SK-N-SH (cell line): Measurements from ENCODE around the gene ZNF718. TPM values are rescaled to one million over a fixed set of nuclear protein-coding genes. Genes with fewer than 3 reads are reported as not detected.

ENCODE experiments used
- CTCF ChIA-PET: fragments of 300-600, 350-600 bp; formaldehyde crosslinking; extraction: SDS; loops from one replicate; lab custom pipeline; 2021; lab: Yijun Ruan, JAX
- POLR2A ChIA-PET: fragments of 350-600 bp; sonication (Branson Sonifier 250); formaldehyde crosslinking; extraction: SDS; loops from one replicate; lab custom pipeline; 2020; ENCODE audit warnings: antibody characterized with exemption, inconsistent platforms; lab: Yijun Ruan, JAX
- DNase-seq: peaks from one replicate; pipeline ENCODE4 v3.0.0; 2012
- H2AFZ ChIP-seq: fragments of 200-600 bp; sonication (generic); 2 replicates; pipeline ENCODE4 v1.8.1; 2016; ENCODE audit warnings: antibody characterized with exemption, mild to moderate bottlenecking, low read depth
- H3F3A ChIP-seq: fragments of 200-600 bp; sonication (generic); replicated peaks from 2 replicates; pipeline ENCODE3; 2016; ENCODE audit warnings: antibody characterized with exemption, mild to moderate bottlenecking; ENCODE audit not compliant: insufficient read depth
- H3K27ac ChIP-seq, 2 experiments: fragments of 200-500 bp in 1 of 2; fragments of 200-600 bp in 1 of 2; sonication (Bioruptor generic) in 1 of 2; sonication (generic), shearing (Covaris generic) in 1 of 2; 2 replicates each; pipeline versions ENCODE4 v1.5.1 to v1.6.1; 2014 to 2016; ENCODE audit warnings: low read depth in 2 of 2, inconsistent platforms in 1 of 2, low read length in 1 of 2, mild to moderate bottlenecking in 1 of 2, mixed read lengths in 1 of 2
- H3K27me3 ChIP-seq: fragments of 200-600 bp; sonication (generic), shearing (Covaris generic); 2 replicates; pipeline ENCODE4 v1.6.1; 2016; ENCODE audit warnings: mixed run types; ENCODE audit not compliant: insufficient read depth
- H3K36me3 ChIP-seq, 2 experiments: fragments of 200-500 bp in 1 of 2; fragments of 200-600 bp in 1 of 2; sonication (Bioruptor generic) in 1 of 2; sonication (generic) in 1 of 2; replicated peaks in 1 of 2; 2 replicates each; pipeline versions ENCODE3 to v1.5.1; 2014 to 2016; ENCODE audit warnings: low read length in 1 of 2, mild to moderate bottlenecking in 1 of 2; ENCODE audit not compliant: insufficient read depth in 2 of 2, control insufficient read depth in 1 of 2
- H3K4me1 ChIP-seq, 2 experiments: fragments of 200-500 bp in 1 of 2; fragments of 200-600 bp in 1 of 2; sonication (Bioruptor generic) in 1 of 2; sonication (generic), shearing (Covaris generic) in 1 of 2; 2 replicates each; pipeline versions ENCODE4 v1.5.1 to v1.6.1; 2014 to 2016; ENCODE audit warnings: low read depth in 1 of 2, low read length in 1 of 2, mixed run types in 1 of 2; ENCODE audit not compliant: insufficient read depth in 2 of 2, control insufficient read depth in 1 of 2
- H3K4me2 ChIP-seq: fragments of 200-600 bp; sonication (generic), shearing (Covaris generic); 2 replicates; pipeline ENCODE4 v1.6.1; 2017; ENCODE audit warnings: mixed run types
- H3K4me3 ChIP-seq, 2 experiments: fragments of 200-500 bp in 1 of 2; fragments of 200-600 bp in 1 of 2; sonication (Bioruptor generic) in 1 of 2; sonication (generic), shearing (Covaris generic) in 1 of 2; 2 replicates each; pipeline versions ENCODE4 v1.5.1 to v1.8.1; 2014 to 2016; ENCODE audit warnings: low read depth in 2 of 2, inconsistent platforms in 1 of 2, low read length in 1 of 2, mild to moderate bottlenecking in 1 of 2, mixed read lengths in 1 of 2, moderate library complexity in 1 of 2
- H3K79me2 ChIP-seq: fragments of 200-600 bp; sonication (generic); 2 replicates; pipeline ENCODE4 v1.8.1; 2017; ENCODE audit warnings: mild to moderate bottlenecking; ENCODE audit not compliant: insufficient read depth
- H3K9ac ChIP-seq: fragments of 200-600 bp; sonication (generic); 2 replicates; pipeline ENCODE4 v1.6.1; 2017; ENCODE audit warnings: mixed run types
- H3K9me2 ChIP-seq: fragments of 200-600 bp; sonication (generic); 2 replicates; pipeline ENCODE4 v1.6.1; 2017; ENCODE audit warnings: mixed run types
- H3K9me3 ChIP-seq: fragments of 200-600 bp; sonication (generic); 2 replicates; pipeline ENCODE4 v1.6.1; 2017; ENCODE audit warnings: mixed run types, mild to moderate bottlenecking, moderate library complexity
- H4K20me1 ChIP-seq: fragments of 200-600 bp; sonication (generic); 2 replicates; pipeline ENCODE4 v1.6.1; 2017; ENCODE audit warnings: mild to moderate bottlenecking, mixed run types; ENCODE audit not compliant: insufficient read depth
- CHD2 ChIP-seq: fragments of 150-350 bp; IDR thresholded peaks from 2 replicates; pipeline ENCODE4 v1.6.1; 2018; ENCODE audit warnings: low read length; ENCODE audit not compliant: partially characterized antibody
- CTCF ChIP-seq: fragments of 200-600 bp; sonication (generic); IDR thresholded peaks from 2 replicates; pipeline ENCODE4 v1.6.1; 2017; ENCODE audit warnings: antibody characterized with exemption, mild to moderate bottlenecking, moderate library complexity
- ELF1 ChIP-seq: IDR thresholded peaks from 2 replicates; pipeline ENCODE4 v1.4.0; 2012
- EP300 ChIP-seq, 2 experiments: IDR thresholded peaks; 2 replicates each; pipeline versions ENCODE4 v1.4.0 to v1.6.1; 2012; ENCODE audit warnings: borderline replicate concordance in 1 of 2, low read depth in 1 of 2, low read length in 1 of 2
- FOXJ3 ChIP-seq: sonication (generic); formaldehyde crosslinking; IDR thresholded peaks from 2 replicates; pipeline ENCODE4 v1.5.1; 2020; ENCODE audit warnings: mild to moderate bottlenecking, missing genetic modification reagents
- FOXM1 ChIP-seq: IDR thresholded peaks from 2 replicates; pipeline ENCODE4 v1.4.0; 2012; ENCODE audit warnings: low read depth, mild to moderate bottlenecking
- GABPA ChIP-seq: IDR thresholded peaks from 2 replicates; pipeline ENCODE4 v1.4.0; 2012; ENCODE audit warnings: low read depth, mild to moderate bottlenecking
- IRF3 ChIP-seq: fragments of 150-350 bp; IDR thresholded peaks from 2 replicates; pipeline ENCODE4 v1.6.1; 2016; ENCODE audit warnings: mild to moderate bottlenecking, low read depth, low read length
- JUND ChIP-seq: IDR thresholded peaks from 2 replicates; pipeline ENCODE4 v1.4.0; 2012
- MEF2A ChIP-seq: IDR thresholded peaks from 2 replicates; pipeline ENCODE4 v1.4.0; 2012; ENCODE audit warnings: low read depth, borderline replicate concordance
- MXI1 ChIP-seq: IDR thresholded peaks from 2 replicates; pipeline ENCODE4 v1.6.1; 2012; ENCODE audit warnings: mild to moderate bottlenecking, low read depth, low read length, improper control_type of control experiment
- NFIC ChIP-seq: IDR thresholded peaks from 2 replicates; pipeline ENCODE4 v1.4.0; 2012; ENCODE audit warnings: borderline replicate concordance
- NRF1 ChIP-seq: IDR thresholded peaks from 2 replicates; pipeline ENCODE4 v1.6.1; 2012; ENCODE audit warnings: low read depth, mild to moderate bottlenecking, low read length
- RXRA ChIP-seq: IDR thresholded peaks from 2 replicates; pipeline ENCODE4 v1.4.0; 2012; ENCODE audit warnings: low read depth, mild to moderate bottlenecking, borderline replicate concordance
- SIN3A ChIP-seq: IDR thresholded peaks from 2 replicates; pipeline ENCODE4 v1.6.1; 2012; ENCODE audit warnings: low read depth, mild to moderate bottlenecking, low read length, moderate library complexity, borderline replicate concordance
- SMC3 ChIP-seq: IDR thresholded peaks from 2 replicates; pipeline ENCODE4 v1.6.1; 2012; ENCODE audit warnings: low read depth, low read length, improper control_type of control experiment
- TAF1 ChIP-seq: IDR thresholded peaks from 2 replicates; pipeline ENCODE4 v1.6.1; 2012; ENCODE audit warnings: low read depth, mild to moderate bottlenecking, low read length, moderate library complexity, borderline replicate concordance
- TCF12 ChIP-seq: IDR thresholded peaks from 2 replicates; pipeline ENCODE4 v1.4.0; 2012
- YY1 ChIP-seq: IDR thresholded peaks from 2 replicates; pipeline ENCODE4 v1.4.0; 2012; ENCODE audit warnings: low read depth, mild to moderate bottlenecking
- ZBTB33 ChIP-seq: IDR thresholded peaks from 2 replicates; pipeline ENCODE4 v1.4.0; 2012; ENCODE audit warnings: low read depth, borderline replicate concordance
- whole genome bisulfite sequencing: methylation state at CpG from one replicate; pipeline ENCODE4 v1.1.6; 2017; ENCODE audit warnings: low lambda C conversion rate; 5-methylcytosine and 5-hydroxymethylcytosine counted together
- polyA plus RNA-seq, 3 experiments: library from polyadenylated mRNA; depleted of rRNA; stranded (reverse); fragments of >200 nt; gene quantifications; 2 replicates each; pipeline ENCODE4 v1.2.3, GENCODE V29; 2012

The ZNF718 gene
- polyA plus RNA-seq, 1 of the 3 experiments (the other 2 are of a cell fraction) = 0.02 TPM

GRCh38 chr4:132483-132882 is 8.2 kb downstream of the ZNF718 start:
- no peak overlapping the region for H3K4me3 ChIP-seq
- TF ChIP-seq FOXM1 (no peak), MEF2A (no peak), CHD2 (no peak), RXRA (no peak), YY1 (no peak), TCF12 (no peak), IRF3 (no peak), EP300 (IDR thresholded peaks at IDR 0.05; ENCODE audit: borderline replicate concordance in 1 of 2, low read depth in 1 of 2, low read length in 1 of 2) (no peak), TAF1 (no peak), JUND (no peak), NFIC (no peak), CTCF (no peak), GABPA (no peak), MXI1 (no peak), ELF1 (no peak), SIN3A (no peak)
- H3K27me3 ChIP-seq = no peaks in the 10 kb centered on the region
- no peak overlapping the region for H2AFZ ChIP-seq
- H3K27ac ChIP-seq = no peak overlapping the region
- no peak for DNase-seq
- no peaks in the 10 kb centered on the region for H3K79me2 ChIP-seq
- no peak overlapping the region for H3K9ac ChIP-seq
- H3K4me2 ChIP-seq = no peak overlapping the region
- 100% methylated on average over 1 of the region's 1 CpG for WGBS
- no peaks in the 10 kb centered on the region for H4K20me1 ChIP-seq
- no peaks in the 10 kb centered on the region for H3F3A ChIP-seq
- no peaks in the 10 kb centered on the region for H3K4me1 ChIP-seq
- no peaks in the 10 kb centered on the region for H3K36me3 ChIP-seq
- H3K9me3 ChIP-seq = no peaks in the 10 kb centered on the region
- ChIA-PET POLR2A (no interaction called here), CTCF (no interaction called here)
- no peaks in the 10 kb centered on the region for H3K9me2 ChIP-seq

GRCh38 chr4:138935-139334 is 14.6 kb downstream of the ZNF718 start:
- no peaks in the 10 kb centered on the region for H3K36me3 ChIP-seq
- no peaks in the 10 kb centered on the region for H3K27me3 ChIP-seq
- POLR2A ChIA-PET = no interaction called here
- H3K4me2 ChIP-seq = no peak overlapping the region
- no peaks in the 10 kb centered on the region for H3F3A ChIP-seq
- H3K9me2 ChIP-seq = no peaks in the 10 kb centered on the region
- WGBS = 20% methylated on average over 3 of the region's 3 CpGs
- H3K79me2 ChIP-seq = no peaks in the 10 kb centered on the region
- H2AFZ ChIP-seq = no peak overlapping the region
- no peaks in the 10 kb centered on the region for H3K9me3 ChIP-seq
- TF ChIP-seq CTCF (no peak), SMC3 (no peak), ELF1 (no peak), TAF1 (no peak), ZBTB33 (no peak), FOXJ3 (CRISPR knock-in tag) (no peak), NRF1 (no peak), GABPA (no peak), CHD2 (no peak)
- TF ChIP-seq, all 33 proteins: peak for 0
- H3K9ac ChIP-seq = no peak overlapping the region
- no peaks in the 10 kb centered on the region for H3K4me1 ChIP-seq
- no peaks in the 10 kb centered on the region for H4K20me1 ChIP-seq
- no peak overlapping the region for H3K27ac ChIP-seq
- no peak overlapping the region for H3K4me3 ChIP-seq
- no peak for DNase-seq
- CTCF ChIA-PET = interaction anchor here (1.2 kb wide), 1 partner anchor 8 kb away, joined by 3 read pairs; no protein-coding TSS in a partner anchor
